ENCODE measurements around the gene ZBTB9.
"Not testable (repeated sequence)": the region's sequence is repeated elsewhere in the genome, so short reads cannot be mapped to it uniquely, and the experiment has no call there.

ZBTB9 gene

DNA sequence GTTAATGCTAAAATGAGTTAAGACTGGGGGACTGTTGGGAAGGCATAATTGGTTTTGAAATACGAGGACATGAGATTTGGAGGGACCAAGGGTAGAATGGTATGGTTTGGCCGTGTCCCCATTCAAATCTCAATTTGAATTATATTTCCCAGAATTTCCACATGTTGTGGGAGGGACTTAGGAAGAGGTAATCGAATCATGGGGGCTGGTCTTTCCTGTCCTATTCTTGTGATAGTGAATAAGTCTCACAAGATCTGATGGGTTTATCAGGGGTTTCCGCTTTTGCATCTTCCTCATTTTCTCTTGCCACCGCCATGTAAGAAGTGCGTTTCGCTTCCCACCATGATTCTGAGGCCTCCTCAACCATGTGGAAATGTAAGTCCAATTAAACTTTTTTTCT is 12.7 kb downstream of the ZBTB9 start:
- DNase-seq (ENCODE audit: low read depth), result no peak

DNA sequence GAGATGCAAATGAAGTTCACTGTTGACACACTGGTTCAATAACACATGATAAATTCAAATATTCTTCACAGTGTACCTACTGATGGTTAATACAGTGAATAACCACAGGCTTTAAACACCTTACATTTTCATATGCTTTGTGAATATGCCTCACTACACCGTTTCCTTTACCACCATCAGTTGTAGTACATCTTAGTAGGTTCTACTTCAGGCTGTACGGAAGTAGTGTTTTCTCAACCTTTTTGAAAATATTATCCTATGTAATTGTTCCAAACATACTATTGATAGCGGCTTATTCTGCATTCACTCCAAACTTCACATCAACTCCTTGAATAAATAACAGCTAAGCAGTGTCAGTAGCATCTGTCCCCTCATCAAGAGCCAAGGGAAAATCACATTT is 15.3 kb downstream of the ZBTB9 start:
- no peak for DNase-seq (ENCODE audit: low read depth)

DNA sequence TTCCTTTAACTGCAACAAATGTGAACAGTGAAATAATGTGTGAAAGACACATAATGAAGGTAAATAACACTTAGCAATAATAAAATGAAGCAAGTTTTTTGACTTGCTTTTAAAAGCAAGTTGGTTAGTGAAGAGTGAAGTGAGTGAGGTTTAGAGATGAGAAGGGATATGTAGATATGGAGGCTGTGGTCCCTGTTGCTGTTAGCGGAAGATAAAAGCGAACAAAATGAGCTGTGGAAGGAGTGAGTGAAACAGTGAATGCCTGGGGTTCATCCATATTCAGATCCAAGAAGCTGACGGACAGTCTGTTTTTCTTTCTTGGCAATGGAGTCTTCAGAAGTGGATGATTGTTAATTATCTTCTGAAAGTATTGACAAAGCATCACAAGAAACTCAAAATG is 23.5 kb downstream of the ZBTB9 start:
- no peak for DNase-seq (ENCODE audit: low read depth)

DNA sequence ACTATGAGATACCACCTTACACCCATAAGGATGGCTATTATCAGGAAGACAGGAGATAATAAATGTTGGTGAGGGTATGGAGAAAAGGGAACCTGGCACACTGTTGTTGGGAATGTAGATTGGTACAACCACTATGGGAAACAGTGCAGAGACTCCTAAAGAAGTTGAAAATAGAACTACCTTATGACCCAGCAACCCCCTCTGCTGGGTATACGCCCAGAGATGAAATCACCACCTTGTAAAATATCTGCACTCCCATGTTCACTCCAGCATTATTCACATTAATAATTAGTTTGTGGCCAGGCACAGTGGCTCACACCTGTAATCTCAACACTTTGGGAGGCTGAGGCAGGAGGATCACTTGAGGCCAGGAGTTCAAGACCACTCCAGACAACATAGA is 26.8 kb downstream of the ZBTB9 start:
- no peak for DNase-seq (ENCODE audit: low read depth)

DNA sequence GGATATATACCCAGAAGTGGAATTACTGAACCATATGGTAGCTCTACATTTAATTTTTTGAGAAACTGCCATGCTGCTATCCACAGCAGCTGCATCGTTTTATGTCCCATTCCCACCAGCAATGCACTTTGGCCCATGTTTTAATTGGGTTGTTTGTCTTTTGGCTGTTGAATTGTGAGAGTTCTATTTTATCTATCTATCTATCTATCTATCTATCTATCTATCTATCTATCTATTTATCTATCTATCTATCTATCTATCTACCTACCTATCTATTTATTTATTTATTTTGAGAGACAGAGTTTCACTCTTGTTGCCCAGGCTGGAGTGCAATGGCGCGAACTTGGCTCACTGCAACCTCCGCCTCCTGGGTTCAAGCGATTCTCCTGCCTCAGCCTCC is 28.2 kb downstream of the ZBTB9 start:
- not testable (repeated sequence) for DNase-seq (ENCODE audit: low read depth)

DNA sequence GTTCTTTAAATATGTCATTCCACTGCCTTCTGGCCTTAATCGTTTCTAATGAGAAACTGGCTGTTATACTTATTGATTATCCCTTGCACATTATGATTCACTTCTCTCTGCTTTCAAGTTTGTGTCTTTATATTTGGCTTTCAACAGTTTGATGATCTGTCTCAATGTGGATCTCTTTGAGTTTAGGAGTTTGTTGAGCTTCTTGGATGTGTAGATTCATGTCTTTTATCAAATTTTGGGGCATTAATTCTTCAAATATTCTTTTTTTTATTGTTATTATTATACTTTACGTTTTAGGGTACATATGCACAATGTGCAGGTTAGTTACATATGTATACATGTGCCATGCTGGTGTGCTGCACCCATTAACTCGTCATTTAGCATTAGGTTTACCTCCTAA is 29.3 kb downstream of the ZBTB9 start:
- DNase-seq (ENCODE audit: low read depth), result no peak

DNA sequence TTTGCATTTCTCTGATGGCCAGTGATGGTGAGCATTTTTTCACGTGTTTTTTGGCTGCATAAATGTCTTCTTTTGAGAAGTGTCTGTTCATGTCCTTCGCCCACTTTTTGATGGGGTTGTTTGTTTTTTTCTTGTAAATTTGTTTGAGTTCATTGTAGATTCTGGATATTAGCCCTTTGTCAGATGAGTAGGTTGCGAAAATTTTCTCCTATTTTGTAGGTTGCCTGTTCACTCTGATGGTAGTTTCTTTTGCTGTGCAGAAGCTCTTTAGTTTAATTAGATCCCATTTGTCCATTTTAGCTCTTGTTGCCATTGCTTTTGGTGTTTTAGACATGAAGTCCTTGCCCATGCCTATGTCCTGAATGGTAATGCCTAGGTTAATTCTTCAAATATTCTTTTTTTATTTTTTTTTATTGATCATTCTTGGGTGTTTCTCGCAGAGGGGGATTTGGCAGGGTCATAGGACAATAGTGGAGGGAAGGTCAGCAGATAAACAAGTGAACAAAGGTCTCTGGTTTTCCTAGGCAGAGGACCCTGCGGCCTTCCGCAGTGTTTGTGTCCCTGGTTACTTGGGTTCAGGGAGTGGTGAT is 30.4 kb downstream of the ZBTB9 start:
- not testable (repeated sequence) for DNase-seq (ENCODE audit: low read depth)

DNA sequence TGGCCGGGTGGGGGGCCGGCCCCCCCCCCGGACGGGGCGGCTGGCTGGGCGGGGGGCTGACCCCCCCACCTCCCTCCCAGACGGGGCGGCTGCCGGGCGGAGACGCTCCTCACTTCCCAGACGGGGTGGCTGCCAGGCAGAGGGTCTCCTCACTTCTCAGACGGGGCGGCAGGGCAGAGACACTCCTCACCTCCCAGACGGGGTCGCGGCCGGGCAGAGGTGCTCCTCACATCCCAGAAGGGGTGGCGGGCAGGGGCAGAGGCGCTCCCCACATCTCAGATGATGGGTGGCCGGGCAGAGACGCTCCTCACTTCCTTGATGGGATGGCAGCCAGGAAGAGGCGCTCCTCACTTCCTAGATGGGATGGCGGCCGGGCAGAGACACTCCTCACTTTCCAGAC is 31.3 kb downstream of the ZBTB9 start:
- DNase-seq (ENCODE audit: low read depth), result not testable (repeated sequence)

DNA sequence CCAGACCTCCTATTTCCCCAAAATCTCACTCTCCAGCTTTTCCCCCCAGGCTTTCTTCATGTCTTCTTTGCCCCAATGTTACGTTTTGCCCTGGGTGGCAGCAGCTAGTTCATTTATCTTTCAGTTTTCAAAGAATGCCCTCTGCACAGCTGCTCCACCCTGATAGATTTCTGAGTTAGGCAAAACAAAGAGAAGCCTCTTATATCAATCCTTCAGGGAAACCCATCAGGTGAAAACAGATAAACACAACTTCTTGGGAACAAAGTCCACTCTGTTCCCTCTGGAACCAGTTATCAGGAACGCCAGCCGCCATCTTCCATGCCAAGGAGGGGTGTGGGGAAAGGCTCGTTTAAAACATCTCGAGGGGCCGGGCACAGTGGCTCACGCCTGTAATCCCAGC is 34.0 kb downstream of the ZBTB9 start:
- no peak for DNase-seq (ENCODE audit: low read depth)

DNA sequence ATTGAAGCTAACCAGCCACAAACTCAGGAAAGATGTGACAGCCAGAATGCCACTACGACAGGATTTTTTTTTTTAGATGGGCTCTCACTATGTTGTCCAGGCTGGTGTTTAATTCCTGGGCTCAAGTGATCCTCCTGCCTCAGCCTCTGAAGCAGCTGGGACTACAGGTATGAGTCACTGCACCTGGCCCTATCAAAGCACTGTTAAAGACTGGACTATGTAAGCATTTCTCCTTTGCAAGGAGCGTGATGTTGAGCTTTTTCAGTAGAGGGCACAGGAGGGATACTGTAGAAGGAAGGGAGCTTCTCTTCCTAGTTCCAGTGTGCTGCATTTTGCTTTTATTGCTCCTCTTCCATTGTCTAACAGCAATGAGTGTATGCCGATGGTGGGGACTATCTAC is 35.8 kb downstream of the ZBTB9 start:
- no peak for DNase-seq (ENCODE audit: low read depth)

DNA sequence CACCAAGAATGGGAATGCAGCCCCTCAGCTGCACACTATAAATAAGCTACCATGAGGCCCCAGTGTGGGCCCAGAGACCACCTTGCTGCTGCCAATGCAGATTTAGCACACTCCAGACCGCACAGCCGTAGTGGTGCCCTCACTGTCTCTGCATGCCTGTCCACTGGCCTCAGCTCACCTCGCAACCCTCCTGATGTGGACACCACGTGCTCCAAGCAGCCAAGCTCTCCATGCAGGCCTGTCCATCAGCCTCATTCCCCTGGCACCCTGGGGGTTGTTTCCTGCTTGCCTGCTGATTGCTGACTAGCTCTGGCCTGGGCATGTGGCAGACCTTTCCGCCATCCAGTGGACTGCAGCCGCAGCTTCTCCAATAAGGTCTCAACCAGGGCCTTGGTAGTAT is 36.2 kb downstream of the ZBTB9 start:
- no peak for DNase-seq (ENCODE audit: low read depth)

DNA sequence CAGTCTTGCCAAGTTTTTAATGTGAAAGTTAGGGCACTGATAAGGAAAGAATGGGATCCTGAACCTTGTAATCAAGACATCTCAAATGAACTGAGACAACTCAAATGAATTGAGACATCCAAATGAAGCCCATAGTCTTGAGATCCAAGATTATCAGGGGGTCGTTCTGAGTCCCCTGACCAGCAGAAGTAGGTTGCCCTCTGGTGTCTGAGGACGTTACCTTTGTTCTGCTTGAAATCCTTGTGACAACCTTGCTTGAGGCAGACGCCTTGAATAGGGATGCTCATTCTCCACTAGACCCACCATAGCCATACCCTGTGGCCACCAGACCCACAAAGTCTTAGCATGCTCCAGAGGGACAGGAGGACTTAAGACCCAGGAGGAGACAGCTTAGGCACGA is 37.7 kb downstream of the ZBTB9 start:
- no peak for DNase-seq (ENCODE audit: low read depth)

DNA sequence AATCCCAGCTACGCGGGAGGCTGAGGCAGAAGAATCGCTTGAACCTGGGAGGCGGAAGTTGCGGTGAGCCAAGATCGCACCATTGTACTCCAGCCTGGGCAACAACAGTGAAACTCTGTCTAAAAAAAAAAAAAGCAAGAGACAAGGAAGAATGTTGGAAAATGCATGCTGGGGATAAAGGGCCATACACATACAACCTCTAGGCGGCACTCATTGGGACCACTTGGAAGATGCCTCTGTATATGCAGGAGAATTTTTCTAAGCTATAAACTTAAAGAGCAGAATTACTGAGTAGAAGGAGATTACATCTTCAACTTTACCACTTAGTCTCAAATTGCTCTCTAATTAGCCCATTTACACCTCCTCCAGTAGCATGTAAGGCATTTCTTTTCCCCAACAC is 42.8 kb downstream of the ZBTB9 start:
- no peak for DNase-seq (ENCODE audit: low read depth)

DNA sequence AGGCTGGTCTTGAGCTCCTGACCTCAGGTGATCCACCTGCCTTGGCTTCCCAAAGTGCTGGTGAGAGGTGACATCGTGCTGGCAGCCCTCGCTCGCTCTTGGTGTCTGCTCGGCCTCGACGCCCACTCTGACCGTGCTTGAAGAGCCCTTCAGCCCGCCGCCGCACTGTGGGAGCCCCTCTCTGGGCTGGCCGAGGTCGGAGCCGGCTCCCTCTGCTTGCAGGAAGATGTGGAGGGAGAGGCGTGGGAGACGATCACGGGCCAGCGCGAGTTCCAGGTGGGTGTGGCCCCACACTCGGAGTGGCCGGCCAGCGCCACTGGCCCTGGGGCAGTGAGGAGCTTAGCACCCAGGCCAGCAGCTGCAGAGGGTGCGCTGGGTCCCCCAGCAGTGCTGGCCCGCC is 48.1 kb downstream of the ZBTB9 start:
- no peak for DNase-seq (ENCODE audit: low read depth)

DNA sequence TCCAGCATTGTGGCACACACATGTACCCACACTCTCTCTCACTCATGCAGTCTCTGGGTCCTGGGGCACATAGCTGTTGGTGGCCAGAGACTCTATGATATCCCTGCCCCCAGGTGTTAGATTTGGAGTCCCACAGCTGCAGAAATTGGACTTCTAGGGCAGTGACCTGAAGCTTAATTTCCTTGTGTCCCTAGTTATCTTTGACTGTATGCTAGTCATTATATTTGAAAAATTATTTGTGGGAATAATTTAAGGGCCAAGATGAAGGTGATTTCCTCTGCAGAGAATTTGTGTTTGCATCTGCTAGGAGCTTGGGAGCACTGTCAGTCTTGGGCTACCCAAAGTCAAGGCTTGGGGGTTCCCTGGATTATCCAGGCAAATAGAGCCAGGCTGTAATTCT is 50.1 kb downstream of the ZBTB9 start:
- DNase-seq (ENCODE audit: low read depth), result no peak

DNA sequence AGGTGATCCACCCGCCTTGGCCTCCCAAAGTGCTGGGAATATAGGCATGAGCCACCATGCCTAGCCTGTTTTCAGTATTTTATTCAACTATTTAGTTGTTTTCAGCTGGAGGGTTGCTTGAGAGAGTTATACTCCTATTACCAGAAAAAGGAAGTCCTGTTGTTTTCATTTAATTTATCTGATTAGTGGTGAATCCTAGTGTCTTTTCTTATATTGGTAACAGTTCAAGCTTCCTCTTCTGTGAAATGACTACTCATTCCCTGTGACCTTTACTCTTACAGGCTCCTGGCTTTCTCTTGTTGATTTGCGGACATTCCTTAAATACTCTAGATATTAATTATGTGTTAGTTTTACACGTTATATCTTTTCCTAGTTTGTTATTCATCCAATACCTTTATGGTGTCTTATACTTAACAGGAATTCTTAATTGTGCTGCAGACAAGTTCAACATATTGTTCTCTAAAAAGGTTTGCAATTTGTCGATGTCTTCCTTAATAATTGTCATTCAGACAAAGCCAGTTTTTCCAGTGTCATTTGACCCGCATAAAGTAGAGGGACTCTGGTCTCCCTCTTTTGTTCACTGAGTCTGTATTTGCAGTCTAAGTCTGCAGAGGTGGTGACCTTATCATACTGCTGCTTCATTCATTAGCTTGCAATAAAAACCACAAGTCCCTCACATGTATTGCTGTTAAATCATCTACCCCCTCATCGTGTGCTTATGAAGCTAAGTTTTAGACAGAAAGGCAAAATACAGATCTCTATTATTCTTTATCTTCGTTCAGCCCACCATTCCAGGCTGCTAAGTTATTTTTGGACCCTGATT is 51.4 kb downstream of the ZBTB9 start:
- no peak for DNase-seq (ENCODE audit: low read depth)
